Measurements from ENCODE around the gene OSCP1.

- TF ChIP-seq CTCF (IDR thresholded peaks at IDR 0.05; ENCODE audit: extremely low read depth in 1 of 2, insufficient read depth in 1 of 2, low read depth in 1 of 2, low read length in 2 of 2) (no peak), EZH2 (IDR thresholded peaks at IDR 0.05; ENCODE audit: borderline replicate concordance, low read depth, low read length, severe bottlenecking) (no peak), JUN (IDR thresholded peaks at IDR 0.05; ENCODE audit: borderline replicate concordance, insufficient read depth, insufficient read length, low read depth) (no peak), FOS (IDR thresholded peaks at IDR 0.05; ENCODE audit: borderline replicate concordance, insufficient read depth, low read length) (no peak)
Observed at GRCh38 chr1:36494971-36495370, 44.7 kb upstream of the OSCP1 start.

Data from endothelial cell of umbilical vein (primary cell).